Measurements from ENCODE around the gene DYRK1A.

DYRK1A gene

GRCh38 chr21:37375866-37376574, 9.4 kb downstream of the DYRK1A start:
- no peak for DNase-seq (ENCODE audit: low read depth)
- TF ChIP-seq, protein P1, sequence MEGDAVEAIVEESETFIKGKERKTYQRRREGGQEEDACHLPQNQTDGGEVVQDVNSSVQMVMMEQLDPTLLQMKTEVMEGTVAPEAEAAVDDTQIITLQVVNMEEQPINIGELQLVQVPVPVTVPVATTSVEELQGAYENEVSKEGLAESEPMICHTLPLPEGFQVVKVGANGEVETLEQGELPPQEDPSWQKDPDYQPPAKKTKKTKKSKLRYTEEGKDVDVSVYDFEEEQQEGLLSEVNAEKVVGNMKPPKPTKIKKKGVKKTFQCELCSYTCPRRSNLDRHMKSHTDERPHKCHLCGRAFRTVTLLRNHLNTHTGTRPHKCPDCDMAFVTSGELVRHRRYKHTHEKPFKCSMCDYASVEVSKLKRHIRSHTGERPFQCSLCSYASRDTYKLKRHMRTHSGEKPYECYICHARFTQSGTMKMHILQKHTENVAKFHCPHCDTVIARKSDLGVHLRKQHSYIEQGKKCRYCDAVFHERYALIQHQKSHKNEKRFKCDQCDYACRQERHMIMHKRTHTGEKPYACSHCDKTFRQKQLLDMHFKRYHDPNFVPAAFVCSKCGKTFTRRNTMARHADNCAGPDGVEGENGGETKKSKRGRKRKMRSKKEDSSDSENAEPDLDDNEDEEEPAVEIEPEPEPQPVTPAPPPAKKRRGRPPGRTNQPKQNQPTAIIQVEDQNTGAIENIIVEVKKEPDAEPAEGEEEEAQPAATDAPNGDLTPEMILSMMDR (conservative IDR thresholded peaks at IDR 0.05; ENCODE audit: low read length): no peak
- H3K4me3 ChIP-seq (ENCODE audit: low read length): no peak overlapping the region

DNA sequence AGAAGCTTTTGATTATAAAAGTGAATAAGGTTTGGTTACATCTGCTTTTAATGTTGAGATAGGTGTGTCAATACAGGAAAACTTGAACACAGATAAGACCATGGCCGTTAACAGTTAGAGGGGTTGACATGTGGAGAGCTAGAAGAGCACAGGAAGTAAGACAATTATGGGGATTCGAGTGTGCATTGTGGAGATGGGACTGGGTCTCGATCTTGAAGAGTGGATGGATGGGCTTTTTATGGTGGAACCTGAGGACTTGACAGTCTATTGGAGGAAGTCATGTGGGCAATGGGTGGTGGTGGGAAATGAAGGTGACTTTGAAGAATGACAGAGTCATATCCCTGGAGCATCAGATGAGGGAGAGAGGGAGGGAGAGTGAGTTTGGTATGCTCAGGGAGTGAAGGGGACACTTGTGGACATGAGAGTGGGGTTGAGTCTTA, 12.1 kb downstream of the DYRK1A start:
- no peak for DNase-seq (ENCODE audit: low read depth)
- H3K4me3 ChIP-seq (ENCODE audit: low read length): no peak overlapping the region
- TF ChIP-seq, protein P1 (conservative IDR thresholded peaks at IDR 0.05; ENCODE audit: low read length): no peak

DNA sequence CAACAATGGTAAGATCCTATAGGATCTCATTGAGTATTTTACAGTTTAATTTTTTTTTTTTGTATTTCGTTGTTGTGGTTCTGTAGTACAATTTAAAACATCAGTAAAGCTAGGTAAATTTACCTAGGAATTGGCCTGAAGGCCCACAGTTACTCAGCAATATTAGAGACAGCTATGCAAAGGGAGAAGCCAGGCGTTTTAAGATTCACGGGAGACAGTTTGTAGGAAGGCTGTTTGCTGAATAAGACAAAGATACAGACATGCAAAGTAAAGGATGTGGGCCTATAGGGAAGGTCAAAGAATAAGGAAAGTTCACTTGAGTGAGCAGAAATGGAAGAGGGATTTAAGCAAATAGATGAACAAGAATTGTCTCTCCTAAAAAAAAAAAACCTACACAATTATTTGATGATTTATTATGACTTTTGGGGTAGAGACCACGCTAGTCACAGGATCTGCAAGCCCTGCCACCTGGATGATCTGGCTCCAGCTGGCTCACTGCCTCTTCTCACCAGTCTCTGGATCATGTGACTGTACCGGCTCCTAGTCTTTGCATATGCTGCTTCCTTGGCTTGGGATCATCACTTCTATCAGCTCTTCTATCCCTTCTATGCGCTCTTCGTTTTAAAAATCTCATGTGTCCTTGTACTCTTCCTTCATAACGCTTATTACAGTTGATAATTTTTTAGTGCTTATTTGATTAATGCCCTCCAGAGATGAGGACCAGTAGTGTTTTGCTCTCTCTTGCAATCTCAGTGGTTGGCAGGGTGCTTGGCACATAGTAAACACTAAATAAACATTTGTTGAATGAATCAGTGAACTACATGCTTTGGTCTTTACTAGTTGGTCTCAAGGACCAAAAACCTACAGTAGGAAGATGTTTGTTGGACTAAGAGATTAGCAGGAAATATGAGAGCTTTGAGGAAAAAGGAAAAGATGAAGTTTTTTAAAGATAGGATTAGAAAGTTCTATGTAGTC, 14.1 kb downstream of the DYRK1A start:
- no peak for DNase-seq (ENCODE audit: low read depth)
- H3K4me3 ChIP-seq (ENCODE audit: low read length): no peak overlapping the region
- TF ChIP-seq, protein P1 (conservative IDR thresholded peaks at IDR 0.05; ENCODE audit: low read length): no peak

GRCh38 chr21:37381883-37382585, 15.5 kb downstream of the DYRK1A start:
- no peak overlapping the region for H3K4me3 ChIP-seq (ENCODE audit: low read length)
- no peak for DNase-seq (ENCODE audit: low read depth)
- TF ChIP-seq, protein P1 (conservative IDR thresholded peaks at IDR 0.05; ENCODE audit: low read length): no peak

GRCh38 chr21:37383086-37383485, 16.5 kb downstream of the DYRK1A start:
- DNase-seq (ENCODE audit: low read depth): peak; percentile 62
- H3K4me3 ChIP-seq (ENCODE audit: low read length): no peak overlapping the region
- TF ChIP-seq, protein P1 (conservative IDR thresholded peaks at IDR 0.05; ENCODE audit: low read length): no peak

GRCh38 chr21:37383784-37384311, 17.3 kb downstream of the DYRK1A start:
- no peak overlapping the region for H3K4me3 ChIP-seq (ENCODE audit: low read length)
- DNase-seq (ENCODE audit: low read depth): no peak
- TF ChIP-seq, protein P1 (conservative IDR thresholded peaks at IDR 0.05; ENCODE audit: low read length): no peak
